ENCODE results near the gene NT5E.
"Not testable (repeated sequence)": the region's sequence is repeated elsewhere in the genome, so short reads cannot be mapped to it uniquely, and the experiment has no call there.

The NT5E gene

GRCh38 chr6:85493389-85493788, 43.5 kb downstream of the NT5E start:
- no peak for DNase-seq (ENCODE audit: low spot score)

- no peak for DNase-seq (ENCODE audit: low spot score)
Measured at GRCh38 chr6:85494547-85495536, 45.0 kb downstream of the NT5E start.

DNA sequence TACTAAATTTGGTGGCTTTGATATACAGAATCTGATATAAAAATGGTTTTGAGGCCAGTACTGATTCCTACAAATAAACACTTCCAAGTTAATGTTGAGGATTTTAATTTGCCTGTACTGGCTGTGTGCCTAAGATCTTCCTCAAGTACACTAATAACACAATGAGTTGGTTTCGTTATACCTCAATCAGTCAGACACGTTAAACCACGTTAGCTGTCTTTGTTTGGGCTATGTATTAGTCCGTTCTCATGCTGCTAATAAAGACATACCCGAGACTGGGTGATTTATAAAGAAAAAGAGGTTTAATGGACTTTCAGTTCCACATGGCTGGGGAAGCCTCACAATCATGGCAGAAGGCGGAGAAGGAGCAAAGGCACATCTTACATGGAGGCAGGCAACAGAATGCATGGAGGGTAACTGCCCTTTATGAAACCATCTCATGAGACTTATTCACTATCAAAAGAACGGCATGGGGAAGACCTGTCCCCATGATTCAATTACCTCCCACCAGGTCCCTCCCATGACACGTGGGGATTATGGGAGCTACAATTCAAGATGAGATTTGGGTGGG, 46.2 kb downstream of the NT5E start:
- no peak for DNase-seq (ENCODE audit: low spot score)

DNA sequence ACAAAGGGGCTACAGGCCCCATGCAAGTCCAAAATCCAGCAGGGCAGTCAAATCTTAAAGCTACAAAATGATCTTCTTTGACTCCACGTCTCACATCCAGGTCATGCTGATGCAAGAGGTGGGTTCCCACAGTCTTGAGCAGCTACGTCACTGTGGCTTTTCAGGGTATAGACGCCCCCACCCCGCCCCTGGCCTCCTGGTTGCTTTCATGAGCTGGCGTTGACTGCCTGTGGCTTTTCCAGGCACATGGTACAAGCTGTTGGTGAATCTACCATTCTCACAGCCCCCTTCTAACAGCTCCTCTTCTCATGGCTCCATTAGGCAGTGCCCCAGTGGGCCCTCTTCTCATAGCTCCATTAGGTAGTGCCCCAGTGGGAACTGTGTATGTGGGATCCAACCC, 47.0 kb downstream of the NT5E start:
- no peak for DNase-seq (ENCODE audit: low spot score)

DNA sequence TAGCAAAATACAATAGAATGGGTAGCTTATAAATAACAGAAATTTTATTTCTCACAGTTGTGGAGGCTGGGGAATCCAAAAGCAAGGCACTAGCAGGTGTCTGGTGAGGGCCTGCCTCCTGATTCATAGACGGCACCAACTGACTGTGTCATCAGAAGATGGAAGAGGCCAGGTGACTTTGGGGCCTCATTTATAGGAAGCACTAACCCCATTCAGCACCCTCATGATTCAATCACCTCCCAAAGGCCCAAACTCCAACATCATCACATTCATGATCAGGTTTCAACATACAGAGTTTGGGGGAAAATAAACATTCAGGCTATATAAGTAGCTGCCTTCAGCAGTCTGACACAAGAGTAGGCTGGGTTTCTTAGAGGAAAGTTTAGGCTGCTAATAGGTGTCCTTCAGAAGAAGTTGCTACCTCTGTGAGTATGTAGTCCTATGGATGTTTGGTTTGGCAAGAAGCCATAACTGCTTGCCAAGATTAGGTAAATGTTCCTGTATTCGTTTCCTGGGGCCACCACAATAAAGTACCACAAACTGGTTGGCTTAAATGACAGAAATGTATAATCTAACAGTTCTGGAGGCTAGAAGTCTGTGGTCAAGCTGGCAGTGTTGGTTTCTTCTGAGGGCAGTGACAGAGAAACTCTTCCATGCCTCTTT, 48.8 kb downstream of the NT5E start:
- DNase-seq (ENCODE audit: low spot score), result no peak

DNA sequence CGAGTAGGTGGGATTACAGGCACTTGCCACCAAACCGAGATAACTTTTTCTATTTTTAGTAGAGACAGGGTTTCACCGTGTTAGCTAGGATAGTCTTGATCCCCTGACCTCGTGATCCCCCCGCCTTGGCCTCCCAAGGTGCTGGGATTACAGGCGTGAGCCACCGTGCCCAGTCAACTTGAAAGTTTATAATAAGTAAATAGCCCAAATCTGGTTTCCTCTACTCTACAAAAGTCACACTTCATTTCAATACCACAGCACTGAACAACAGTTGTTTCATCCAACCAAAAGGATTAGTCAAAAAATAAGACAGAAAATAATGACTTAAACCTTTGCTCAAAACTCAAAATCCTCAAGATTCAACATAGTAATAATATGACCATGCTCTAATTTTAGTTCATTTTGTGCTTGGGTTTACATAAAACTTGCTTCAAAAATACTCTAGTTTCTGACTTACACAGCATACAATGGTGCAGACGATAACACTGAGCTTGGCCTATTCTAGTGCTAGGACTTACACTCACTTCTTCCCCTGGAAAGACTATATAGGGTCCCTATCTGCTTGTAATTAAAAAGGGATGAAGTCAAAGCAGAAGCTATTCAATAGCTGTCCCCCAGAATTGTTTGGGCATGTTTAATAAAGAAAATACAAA, 56.7 kb downstream of the NT5E start:
- DNase-seq (ENCODE audit: low spot score), result no peak

- DNase-seq (ENCODE audit: low spot score), result no peak
Measured at GRCh38 chr6:85516168-85516567, 66.3 kb downstream of the NT5E start.

DNA sequence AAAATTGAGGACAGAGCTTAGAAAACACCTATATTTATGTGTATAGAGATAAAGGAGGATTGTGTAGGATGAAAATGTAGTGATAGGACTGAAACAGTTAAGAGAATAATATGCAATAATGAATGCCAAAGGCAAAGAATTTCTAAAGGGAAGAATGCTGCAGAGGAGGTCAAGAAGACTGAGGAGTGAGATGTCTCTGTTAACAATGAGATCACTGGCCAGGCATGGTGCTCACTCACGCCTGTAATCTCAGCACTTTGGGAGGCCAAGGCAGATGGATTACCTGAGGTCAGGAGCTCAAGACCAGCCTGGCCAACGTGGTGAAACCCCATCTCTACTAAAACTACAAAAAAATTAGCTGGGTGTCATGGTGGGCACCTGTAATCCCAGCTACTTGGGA, 74.4 kb downstream of the NT5E start:
- DNase-seq (ENCODE audit: low spot score), result not testable (repeated sequence)

DNA sequence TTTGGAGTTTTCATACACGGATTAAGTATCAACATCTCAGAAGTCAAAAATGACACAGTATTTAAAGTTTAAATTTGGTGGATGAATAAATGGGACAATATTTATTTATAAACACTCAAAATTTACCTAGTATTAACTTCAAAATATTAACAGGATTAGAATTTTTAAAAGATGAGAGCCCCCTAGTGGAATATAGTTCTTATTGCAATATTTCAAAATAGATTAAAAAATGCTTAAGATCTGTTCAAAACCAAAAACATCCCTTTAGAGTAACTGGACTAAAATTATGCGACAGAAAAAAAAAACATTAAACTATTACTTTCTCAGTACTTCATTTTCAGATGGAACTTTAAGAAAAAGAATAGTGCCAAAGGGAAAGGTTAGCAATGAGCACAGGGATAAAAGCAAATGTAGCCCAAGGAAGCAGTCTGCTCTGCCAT, 87.2 kb downstream of the NT5E start:
- DNase-seq (ENCODE audit: low spot score), result peak; percentile 34

- no peak for DNase-seq (ENCODE audit: low spot score)
Measured at GRCh38 chr6:85544776-85545175, 94.9 kb downstream of the NT5E start.

Data from kidney capillary endothelial cell (primary cell).